GM04503 (cell line): ENCODE measurements around the gene CEACAM20.
"Not testable (repeated sequence)": the region's sequence is repeated elsewhere in the genome, so short reads cannot be mapped to it uniquely, and the experiment has no call there.

Experiments
- DNase-seq: peaks from one replicate; pipeline ENCODE4 v3.0.0-alpha.2; 2012; ENCODE audit warnings: low read depth

CEACAM20 gene

DNA sequence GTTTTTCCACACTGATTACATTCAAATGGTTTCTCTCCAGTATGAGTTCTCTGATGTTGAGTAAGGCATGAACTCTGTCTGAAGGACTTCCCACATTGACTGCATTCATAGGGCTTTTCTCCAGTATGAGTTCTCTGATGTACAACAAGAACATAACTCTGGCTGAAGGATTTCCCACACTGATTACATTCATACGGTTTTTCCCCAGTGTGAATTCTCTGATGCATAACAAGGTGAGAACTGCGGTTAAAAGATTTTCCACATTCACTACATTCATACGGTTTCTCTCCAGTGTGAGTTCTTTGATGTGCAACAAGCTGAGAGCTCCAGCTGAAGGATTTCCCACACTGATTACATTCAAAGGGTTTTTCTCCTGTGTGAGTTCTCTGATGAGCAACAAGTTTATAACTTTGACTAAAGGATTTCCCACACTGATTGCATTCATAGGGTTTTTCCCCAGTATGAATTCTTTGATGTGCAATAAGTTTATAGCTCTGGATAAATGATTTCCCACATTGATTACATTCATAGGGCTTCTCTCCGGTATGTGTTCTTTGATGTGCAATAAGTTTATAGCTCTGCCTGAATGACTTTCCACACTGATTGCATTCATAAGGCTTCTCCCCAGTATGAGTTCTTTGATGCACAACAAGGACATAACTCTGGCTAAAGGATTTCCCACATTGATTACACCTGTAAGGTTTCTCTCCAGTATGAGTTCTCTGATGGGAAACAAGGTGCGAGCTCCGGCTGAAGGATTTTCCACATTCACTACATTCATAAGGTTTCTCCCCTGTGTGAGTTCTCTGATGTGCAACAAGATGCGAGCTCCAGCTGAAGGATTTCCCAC, 52.7 kb downstream of the CEACAM20 start:
- no peak for DNase-seq

DNA sequence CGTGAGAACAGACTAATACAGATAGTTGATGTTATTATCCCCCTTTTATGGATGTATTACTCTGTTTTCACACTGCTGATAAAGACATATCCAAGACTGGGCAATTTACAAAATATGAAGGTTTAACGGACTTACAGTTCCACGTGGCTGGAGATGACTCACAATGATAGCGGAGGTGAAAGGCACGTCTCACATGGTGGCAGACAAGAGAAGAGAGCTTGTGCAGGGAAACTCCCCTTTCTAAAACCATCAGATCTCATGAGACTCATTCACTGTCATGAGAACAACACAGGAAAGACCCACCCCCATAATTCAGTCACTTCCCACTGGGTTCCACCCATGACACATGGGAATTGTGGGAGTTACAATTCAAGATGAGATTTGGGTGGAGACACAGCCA, 60.7 kb downstream of the CEACAM20 start:
- not testable (repeated sequence) for DNase-seq

DNA sequence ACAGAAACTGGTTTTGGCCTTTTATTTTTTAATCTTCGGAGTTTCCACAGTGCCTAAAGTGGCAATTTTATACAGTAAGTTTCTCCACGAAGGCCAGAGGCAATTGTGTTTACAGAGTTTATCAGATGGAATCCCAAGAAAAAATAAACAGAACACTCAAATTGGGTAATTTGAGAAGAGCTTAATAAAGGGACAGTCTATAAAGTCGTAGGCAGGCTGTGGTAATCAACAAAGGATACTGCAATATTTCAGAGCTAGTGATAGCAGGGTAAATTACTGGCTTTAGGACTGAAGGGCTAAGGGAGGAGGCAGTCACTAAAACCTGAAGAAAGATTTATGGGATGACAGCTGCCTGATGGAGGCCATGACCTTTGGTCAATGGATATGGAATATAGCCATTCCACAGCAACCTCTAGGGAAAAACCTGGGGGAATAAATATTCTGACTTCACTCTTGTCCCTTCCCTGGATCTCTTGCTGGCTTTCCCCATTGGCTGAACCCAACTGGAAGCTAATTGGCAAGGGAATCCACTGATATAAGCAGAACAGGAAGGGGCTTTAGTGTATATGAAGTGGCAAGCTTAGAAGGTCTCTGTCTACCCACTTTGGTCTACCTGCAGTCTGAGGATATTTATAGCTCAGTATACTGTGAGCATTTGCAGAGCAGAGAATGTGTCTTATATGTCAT, 66.7 kb downstream of the CEACAM20 start:
- not testable (repeated sequence) for DNase-seq
